GM18868 (cell line): ENCODE results near the gene FSTL4.

ENCODE experiments used
- ATAC-seq: cut with Tn5 transposase; IDR thresholded peaks from one replicate; pipeline ENCODE4 v1.9.1; 2021; ENCODE audit warnings: mild to moderate bottlenecking, moderate library complexity; ENCODE audit not compliant: unreplicated experiment

Gene FSTL4

DNA sequence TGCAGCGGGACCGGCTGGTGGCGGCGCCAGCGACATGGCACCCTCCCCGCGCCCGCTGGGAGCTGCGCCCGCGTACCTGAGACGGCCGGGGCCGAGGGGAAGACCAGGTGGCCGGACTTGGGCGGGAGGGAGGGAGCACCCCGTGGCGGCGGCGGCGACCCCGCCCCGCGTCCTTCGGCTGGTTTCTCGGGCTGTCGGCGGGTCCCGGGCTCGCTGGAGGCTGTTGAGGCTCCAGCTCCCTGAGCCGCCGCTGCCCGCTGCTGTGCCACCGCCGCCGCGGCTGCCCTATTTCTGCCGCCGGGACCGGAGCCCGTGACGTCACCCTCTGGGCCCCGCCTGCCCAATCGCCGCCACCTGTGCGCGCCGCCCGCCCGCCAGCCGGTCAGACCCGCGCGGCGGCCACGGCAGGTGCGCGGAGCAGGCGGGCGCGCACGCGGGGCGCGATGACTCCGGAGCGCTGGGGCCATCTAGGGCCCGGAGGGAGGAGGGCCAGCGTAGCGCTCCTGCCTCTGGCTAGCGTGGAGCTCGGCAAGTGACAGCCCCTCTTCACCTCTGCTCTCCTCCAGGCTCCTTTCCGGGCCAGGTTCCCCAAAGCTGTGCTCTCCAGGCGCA lies at the start of gene FSTL4:
Gene FSTL4 (minus strand): TSS at position 293 of the 612 bp plus-strand sequence.
- no peak for ATAC-seq

DNA sequence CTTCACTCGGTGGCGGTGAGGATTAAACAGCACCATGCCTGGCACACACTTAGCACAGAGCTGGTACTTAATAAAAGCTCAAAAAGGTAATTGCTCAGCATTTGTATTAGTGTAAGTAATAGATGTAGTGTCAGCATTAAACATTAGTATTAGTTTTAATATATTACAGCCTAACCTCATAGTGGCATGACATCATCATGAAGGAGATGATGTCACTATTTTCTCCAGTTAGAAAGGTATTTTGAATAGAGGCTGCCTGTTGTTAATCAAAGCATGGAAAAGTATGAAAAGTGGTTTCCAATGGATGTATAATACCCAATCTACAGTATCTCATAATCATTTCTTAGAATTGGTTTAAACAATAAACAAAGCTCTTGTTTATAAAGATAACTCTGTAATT lies 49.0 kb upstream of the FSTL4 start:
- no peak for ATAC-seq

DNA sequence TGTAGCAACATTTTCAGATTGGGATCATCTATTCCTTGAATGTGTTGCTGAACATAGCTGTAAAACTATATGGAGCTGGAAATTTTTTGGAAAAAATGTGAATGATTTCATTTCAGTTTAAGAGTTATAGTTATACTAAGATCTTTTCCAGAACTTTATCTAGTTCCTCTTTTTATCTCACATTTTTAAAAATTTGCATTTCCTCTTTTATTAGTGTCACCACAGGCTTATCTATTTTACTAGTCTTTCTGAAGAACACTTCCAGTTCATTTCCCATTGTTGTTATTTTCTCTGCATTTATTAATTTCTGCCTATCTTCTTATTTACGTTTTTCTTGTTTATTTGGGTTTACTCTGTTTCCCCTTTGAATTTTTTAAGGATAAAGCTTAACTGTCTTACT lies 46.0 kb upstream of the FSTL4 start:
- no peak for ATAC-seq

DNA sequence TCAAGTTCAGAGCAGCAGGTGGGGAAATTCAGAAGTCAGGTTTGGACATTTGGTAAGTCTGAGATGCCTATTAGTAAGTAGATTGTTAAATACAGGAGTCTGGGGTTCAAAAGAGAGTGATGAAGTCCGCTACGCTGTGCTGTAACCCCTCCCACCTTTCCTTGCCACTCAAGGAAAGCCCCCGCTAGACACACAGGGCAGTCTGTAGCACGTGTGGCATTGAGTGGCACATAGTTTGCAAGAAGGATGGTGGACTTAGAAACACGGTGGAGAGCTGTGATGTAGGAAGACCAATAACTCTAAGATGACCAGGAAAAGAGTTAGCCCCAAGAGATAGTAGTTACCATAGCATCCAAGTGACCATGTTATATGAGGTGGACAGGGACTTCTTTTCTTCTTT lies 44.7 kb upstream of the FSTL4 start:
- no peak for ATAC-seq

DNA sequence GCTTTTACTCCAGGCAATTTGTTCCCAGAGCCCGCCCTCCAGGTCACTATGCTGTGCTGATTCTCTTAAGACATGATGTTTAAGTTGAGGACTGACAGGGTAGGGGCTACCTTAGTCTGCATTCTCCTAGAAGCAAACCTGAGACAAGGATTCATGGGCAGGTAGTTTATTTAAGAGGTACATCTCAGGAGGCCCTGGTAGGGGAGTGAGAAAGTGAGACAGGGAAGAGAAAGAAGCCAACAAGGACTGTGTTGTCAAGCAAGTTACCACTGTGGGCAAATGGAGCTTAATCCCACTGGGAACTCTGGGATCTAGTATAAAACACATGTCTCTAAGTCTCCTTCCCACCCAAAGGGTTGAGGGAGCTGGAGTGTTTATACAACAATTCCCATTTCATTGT lies 43.6 kb upstream of the FSTL4 start:
- ATAC-seq, result no peak

DNA sequence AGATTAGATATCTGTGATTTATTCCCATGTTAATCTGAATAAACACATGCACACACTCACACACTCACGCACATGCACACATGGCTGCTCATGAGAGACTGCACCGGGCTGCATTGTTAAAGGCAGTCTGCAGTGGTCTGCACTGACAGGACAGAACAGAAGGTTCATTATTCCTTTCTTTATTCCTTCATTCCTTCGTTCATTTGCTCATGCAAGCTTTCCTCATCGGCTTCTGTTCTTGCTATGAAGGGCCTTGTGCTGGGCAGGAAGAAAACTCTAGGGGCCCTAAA lies 41.4 kb upstream of the FSTL4 start:
- ATAC-seq, result no peak

DNA sequence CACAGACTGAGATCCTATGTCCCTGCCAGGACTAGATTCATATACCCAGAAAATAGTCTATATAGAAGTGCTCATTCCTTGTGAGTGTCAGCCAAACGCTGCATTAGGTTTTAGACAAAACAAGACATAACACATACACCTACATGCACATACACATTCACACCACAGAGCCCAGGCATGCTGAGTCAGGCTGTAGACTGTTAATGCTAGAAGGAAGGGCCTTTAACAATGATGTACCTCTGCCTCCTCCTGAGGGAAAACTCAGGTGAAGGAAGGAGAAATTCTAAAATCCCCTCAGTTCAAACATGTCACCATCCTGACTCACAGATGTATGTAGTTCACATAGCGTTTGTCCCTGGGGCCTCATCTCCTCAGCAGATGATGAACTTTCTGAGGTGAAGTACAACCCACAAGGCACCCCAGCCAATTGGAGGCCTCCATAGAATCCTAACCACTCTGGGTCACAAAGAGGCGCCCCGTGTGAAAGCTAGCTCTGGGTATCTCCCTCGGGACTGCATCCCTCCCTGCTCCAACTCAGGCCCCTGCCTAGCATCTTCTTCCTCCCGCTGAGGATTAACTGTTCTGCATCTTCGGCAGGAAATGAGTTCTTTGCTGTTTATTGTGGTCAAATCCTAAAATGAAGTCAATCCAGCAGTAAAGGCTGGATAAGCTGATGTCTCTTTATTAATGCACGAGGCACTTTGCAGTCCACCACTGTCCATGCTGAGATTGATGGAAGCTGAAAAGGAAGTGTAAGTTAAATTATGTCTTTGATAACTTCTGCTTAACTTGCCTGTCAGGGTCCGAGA lies 40.8 kb upstream of the FSTL4 start:
- ATAC-seq, result no peak

DNA sequence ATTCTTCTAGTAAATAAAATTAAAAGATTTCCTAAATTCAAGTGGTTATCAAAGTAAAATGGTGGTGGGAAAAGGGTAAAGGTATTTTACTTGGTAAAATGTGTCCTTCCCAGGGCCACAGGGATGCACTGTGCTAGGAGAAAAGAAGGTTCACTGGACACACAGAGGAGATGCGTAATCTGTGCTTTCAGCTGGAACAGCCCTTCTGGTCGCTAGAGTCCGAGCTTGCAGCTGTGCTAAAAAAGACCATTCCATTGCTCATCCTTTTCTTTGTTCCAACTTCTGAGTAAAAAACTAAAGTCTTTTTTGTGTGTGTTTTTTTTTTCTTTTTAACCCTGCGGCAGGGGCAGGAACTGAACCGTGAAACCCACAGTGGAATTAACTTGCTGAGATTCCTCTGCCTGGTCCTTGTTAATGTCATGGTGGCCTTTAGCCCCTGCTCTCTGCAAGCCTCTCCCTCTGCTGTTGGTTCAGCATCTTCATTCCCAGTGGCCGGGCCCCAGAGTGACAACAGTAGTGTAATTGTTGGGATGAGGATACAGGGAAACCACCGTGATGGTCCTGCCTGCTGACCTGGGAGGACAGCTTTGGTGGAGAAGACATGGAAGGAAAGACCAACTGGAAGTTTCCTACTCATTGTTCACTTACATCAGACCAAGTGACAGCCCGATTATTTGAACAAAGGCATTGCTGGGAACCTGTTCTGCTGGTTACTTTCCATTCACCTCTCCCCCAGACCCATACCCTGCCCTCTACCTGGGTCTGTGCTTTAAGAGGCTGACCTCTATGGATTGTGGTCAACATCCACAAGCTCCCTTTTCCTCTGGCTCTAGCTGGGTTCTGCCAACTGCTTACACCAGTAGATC lies 31.9 kb upstream of the FSTL4 start:
- no peak for ATAC-seq

DNA sequence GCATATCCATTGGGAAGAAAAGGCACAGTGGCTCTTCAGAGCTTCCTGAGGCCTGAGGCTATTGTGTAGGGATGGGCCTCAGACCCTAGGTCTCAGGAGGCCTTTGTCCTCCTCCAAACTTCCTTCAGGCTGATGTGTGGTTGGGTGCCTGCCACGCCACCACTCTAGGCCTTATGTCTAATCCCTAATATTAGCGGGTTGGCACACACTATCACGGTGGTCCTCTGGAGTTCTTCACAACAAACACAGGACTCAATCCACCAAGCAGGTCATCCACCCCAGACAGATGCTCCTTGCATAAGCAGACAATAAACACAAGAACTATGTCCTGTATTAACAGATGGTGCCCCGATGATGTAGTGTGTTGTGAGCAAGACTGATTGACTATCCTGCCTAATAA lies 31.0 kb upstream of the FSTL4 start:
- ATAC-seq, result no peak

DNA sequence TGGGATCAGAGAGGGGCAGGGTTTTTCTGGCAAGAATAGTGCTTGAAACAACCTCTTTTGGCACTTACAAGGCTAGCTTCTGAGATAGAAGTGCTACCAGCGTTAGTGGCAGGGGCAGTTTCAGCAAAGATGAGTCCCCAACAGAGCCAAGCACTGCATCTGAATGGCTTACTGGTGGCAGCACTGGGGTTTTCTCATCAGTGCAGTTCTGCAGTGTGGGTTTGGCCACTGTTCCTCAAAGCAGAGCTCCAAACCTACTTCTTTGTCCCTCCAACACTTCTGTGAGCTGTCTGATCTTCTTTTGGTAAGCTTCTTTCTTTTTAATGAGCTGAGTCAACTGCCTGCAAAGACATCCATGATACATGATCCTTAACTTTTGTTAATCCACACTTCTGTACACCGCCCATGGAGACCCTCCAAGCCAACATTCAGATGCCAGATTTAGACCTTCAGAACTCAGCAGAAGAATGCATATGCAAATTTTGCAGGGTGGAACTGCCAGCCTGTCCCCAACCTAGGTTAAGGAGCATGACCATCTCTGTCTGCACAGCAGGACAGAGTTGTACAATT lies 29.9 kb upstream of the FSTL4 start:
- ATAC-seq, result no peak

DNA sequence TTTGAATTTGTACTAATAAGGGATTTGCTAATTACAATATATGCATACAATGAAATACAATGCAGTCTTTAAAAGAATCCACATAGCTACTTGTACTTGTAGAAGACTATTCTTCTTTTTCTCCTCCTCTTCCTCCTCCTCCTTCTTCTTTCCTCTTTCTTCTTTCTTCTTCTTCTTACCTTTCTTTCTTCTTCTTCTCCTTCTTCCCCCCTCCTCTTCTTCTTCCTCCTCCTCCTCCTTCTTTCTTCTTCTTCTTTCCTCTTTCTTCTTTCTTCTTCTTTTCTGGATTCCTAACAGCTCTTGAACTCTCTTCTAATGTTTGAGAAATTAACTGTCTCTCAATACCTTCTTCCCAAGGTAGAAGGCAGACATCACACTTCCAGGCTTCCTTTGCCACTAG lies 29.3 kb upstream of the FSTL4 start:
- ATAC-seq, result no peak

DNA sequence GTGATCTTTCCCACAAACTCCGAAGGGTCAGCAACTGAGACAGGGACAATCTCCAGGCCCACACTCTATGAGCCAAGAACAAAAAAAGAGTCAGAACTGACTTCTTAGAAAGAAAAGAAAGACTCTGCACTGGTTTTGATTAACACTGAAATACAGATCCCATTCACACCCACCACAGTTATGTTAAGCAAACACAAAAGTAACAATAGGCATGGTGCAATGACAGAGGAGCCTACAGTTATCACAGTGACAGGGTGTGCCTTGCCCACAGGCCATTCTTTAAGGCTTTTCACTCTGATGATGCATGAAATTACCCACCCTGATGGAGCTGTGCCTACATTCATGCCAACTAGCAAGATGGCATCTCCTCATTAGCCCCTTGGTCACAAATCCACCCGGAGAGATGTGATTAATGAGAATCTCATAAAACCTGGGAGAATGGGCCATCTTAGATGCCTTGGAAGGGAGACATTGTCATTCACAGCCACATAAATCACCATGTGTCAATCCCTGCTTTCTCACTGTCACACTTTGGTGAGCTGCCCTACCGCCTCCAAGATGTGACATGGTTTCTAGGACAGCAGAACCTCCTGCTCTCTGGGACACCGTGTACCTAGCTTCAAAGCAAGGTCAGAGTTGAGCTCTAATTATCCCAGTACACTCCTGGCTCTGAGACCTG lies 27.6 kb upstream of the FSTL4 start:
- no peak for ATAC-seq

DNA sequence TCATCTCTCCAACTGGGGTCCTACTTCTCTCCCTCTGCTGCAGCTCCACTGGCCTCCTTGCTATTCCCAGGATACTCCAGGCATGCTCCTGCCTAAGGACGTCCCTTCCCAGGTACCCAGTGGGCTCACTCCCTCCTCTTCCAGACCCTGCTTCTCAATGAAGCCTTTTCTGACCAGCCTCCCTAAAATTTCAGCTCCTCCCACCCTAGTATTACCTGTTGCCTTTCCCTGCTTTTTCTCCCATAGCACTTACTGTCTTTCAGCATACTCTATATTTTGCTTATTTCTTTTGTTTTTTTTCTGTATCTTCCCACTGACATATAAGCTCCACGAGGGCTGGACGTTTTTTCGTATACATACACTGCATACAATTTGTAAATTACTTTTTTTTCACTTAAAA lies 26.1 kb upstream of the FSTL4 start:
- no peak for ATAC-seq

DNA sequence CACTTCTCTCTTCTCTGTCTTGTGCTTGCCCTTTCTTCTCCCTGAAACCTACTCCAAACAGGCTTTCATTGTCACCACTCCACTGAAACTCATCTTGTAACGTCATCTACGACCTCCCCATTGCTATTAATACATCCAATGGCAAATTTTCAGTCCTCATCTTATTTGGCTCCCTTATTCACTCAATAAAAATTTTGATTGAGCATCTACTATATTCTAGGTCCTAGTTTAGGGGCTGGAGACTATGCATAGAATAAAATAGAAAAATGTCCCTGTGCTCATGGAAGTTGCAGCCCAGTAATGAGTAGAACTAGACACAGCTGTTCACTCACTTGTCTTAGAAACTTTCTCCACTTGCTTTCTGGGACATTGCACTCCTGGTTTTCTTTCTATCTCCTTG lies 24.9 kb upstream of the FSTL4 start:
- ATAC-seq, result no peak

DNA sequence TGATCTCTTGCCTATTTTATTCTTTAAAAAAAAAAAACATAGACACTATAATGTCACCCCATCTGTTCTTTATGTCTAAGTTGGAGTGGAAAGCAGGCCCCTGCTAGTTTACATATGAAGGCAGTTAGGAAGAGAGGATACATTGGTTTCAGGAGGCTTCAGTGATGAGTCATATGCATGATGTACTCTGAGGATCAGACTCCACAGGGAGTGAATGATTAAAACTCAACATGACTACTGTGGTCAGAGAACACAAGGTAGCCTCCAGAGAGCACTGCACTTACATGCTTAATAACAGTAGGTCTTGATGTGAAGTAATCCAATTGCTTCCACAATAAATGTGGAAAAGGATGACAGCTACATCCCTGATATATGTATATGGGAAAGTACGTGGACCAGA lies 22.7 kb upstream of the FSTL4 start:
- no peak for ATAC-seq

DNA sequence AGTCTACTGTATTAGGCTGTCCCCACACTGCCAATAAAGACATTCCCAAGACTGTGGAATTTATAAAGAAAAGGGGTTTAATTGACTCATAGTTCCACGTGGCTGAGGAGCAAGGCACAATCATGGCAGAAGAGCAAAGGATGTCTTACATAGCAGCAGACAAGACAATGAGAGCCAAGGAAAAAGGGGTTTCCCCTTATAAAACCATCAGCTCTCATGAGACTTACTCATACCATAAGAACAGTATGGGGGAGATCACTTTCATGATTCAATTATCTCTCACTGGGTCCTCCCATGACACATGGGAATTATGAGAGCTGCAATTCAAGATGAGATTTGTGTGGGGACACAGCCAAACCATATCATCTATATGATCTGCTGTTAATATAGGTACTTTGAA lies 14.8 kb upstream of the FSTL4 start:
- ATAC-seq, result no peak

DNA sequence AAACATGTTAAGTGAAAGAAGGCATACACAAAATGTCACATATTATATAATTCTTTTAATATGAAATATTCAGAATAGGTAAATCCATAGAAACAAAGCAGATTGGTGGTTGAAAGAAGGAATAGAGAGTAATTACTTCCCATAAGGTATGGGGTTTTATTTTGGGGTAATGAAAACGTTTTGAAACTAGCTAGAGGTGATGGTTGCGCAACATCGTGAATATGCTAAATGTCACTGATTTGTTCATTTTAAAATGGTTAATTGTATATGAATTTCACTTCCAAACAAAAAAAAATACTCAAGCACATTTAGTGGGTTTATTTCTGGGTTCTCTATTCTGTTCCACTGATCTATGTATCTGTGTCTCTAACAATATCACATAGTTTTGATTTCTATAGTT lies 12.0 kb upstream of the FSTL4 start:
- no peak for ATAC-seq

DNA sequence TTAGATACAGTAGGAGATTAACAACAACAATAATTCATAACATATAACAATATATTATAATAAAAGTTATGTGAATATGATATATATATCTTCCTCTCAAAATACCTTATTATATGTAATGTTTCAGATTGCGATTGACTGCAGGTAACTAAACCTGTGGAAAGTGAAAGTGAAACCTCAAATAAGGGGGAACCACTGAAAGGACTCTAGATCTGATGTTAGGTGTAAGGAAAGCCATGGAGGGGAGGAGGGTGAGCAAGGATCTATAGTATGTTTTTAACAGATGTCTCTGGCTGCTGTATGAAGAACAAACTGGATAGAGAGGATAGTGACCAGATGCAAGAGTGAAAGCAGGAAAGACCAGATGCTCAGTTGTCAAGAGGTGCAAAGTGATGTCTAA lies 5.8 kb upstream of the FSTL4 start:
- no peak for ATAC-seq

DNA sequence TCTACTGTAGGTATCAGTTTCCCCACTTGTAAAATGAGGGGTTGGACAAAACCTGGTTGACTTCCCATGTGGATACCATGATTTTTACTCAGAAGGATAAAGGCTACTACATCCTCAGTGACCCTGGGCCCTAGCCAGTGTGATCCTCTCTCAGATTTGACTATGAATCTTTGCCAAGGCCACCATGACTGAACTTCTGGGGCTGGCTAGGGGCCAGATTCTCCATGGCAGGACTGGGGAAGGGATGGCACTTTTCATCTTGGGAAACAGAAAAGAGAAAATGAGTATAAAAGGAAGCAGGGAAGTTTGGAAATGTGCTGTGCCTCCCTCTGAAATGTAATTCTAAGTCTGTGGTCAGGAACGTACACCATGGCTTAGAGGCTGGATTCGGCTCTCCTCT lies 1.4 kb upstream of the FSTL4 start:
- no peak for ATAC-seq

DNA sequence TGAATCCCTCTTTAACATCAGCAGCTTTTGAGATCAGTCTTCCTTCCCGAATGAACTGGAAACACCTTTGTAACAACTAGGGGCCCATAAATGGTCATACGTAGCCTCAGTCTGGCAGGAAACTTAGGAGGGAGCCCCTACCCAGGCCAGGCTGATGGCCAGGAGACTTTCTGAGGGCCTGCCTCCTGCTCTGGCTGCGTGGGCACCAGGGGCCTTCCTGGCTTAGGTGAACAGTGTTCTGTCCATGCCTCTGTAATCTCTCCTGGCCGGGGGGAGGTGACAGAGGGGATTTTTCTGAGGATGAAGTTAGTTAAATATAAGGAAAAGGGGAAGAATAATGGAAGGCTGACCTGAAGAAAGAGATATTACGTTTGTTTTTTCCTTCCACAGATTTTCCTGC lies 843 bp upstream of the FSTL4 start:
- no peak for ATAC-seq
